C4-2B (cell line): ENCODE results near the gene METTL24.

Experiments used
- H3K27ac ChIP-seq: fragments of 450-650 bp; 2 replicates; pipeline ENCODE4 v1.5.1; 2017
- ZFX ChIP-seq: fragments of 450-650 bp; IDR thresholded peaks from 2 replicates; pipeline ENCODE4 v1.6.1; 2017
- TF ChIP-seq, protein P1 (sequence below): fragments of 450-650 bp; conservative IDR thresholded peaks from 2 replicates; pipeline ENCODE4 v1.5.1; 2017; ENCODE audit warnings: mild to moderate bottlenecking

Gene METTL24

GRCh38 chr6:110359556-110359955 lies 1.4 kb upstream of the METTL24 start:
- TF ChIP-seq, protein P1, sequence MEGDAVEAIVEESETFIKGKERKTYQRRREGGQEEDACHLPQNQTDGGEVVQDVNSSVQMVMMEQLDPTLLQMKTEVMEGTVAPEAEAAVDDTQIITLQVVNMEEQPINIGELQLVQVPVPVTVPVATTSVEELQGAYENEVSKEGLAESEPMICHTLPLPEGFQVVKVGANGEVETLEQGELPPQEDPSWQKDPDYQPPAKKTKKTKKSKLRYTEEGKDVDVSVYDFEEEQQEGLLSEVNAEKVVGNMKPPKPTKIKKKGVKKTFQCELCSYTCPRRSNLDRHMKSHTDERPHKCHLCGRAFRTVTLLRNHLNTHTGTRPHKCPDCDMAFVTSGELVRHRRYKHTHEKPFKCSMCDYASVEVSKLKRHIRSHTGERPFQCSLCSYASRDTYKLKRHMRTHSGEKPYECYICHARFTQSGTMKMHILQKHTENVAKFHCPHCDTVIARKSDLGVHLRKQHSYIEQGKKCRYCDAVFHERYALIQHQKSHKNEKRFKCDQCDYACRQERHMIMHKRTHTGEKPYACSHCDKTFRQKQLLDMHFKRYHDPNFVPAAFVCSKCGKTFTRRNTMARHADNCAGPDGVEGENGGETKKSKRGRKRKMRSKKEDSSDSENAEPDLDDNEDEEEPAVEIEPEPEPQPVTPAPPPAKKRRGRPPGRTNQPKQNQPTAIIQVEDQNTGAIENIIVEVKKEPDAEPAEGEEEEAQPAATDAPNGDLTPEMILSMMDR = no peak
- TF ChIP-seq ZFX = no peak

DNA sequence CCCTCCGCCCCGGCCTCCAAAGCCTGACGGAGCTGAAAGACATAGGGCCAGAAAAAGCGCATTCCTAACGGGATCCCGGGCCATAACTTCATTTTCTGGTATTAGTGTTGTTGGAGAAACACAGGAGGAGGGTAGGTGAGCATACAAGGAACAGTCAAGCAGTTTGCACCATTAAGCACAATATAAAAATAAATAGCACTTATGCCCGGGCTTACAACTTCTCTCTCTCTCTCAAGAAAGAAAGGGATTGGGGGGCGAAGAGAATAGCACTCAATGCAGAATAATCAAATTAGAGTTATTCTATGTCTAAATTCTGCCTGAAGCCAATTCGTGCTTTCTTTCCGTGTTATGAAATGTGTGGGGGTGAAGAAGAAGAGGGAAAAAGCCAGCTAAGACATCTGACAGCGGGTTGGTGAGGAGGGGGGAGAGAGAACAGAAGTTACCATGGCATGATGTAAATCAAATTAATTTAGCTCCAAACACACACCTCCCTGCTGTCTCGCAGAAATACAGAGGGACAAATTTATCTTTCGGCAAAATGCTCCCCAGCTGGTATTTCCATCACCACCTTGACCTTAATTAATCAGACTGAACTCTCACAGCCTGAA lies 508 bp upstream of the METTL24 start:
- no peak overlapping the region for H3K27ac ChIP-seq
- TF ChIP-seq ZFX = no peak
- TF ChIP-seq, protein P1 = no peak

More at GRCh38 chr6:110359556-110359955, 1.4 kb upstream of the METTL24 start:
- no peak overlapping the region for H3K27ac ChIP-seq

DNA sequence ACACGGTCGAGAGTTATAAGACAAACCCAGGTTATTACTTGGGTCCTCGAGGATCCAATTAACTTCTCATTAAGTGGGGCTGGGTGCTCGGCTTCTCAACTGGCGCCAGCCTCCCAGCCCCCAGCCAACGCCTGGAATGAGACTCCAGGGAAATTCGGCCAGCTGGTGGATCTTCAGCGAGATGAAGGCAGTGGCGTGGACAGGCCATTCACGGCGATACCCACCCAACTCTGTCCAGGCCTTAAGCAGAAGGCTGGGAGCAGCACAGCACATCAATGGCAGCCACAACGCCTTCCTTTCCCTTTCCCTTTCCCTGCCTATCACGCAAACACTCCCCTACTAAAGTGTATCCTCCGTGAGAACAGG lies 868 bp downstream of the METTL24 start:
- no peak overlapping the region for H3K27ac ChIP-seq
- no peak for TF ChIP-seq ZFX
- TF ChIP-seq, protein P1 = no peak

DNA sequence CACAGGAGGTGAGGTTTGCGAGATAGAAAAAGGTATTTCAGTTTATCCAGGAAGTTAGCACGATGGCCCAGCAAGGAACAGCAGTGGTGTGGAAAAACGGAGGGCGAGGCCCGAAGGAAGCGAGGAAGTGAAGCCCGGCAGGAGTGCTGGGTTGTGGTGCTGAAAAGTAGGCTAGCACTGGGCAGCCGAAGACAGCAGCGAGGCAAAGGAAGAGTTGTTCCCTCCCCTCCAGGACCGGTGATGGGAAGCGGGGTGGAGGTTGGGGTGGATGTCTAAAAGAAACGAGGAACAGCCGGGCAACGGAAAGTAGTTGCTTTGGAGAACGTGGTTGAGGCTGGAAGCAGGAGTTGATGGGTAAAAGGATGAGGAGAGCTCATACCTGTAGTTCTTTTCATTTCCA lies 1.4 kb downstream of the METTL24 start:
- H3K27ac ChIP-seq = no peak overlapping the region
- no peak for TF ChIP-seq ZFX
- TF ChIP-seq, protein P1 = no peak

DNA sequence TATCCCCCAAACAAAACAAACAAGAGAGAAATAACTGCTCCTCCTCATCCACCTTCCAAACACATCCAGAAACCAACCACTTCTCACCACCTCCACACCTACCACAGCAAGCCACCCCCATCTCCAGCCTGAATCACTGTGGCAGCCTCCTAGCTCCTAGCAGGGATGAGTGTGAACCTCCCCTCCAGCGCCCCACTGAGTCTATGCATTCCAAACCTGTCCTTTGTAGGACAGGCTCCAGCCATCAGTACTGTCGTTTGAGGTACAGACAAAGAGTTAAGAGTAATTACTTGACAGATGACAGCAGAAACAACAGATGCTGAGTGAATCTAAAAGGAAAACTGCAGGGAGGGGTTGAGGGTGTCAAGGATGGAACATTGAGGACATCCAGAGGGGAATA lies 2.4 kb downstream of the METTL24 start:
- TF ChIP-seq ZFX = no peak
- TF ChIP-seq, protein P1 = no peak

GRCh38 chr6:110355022-110355421 lies 3.1 kb downstream of the METTL24 start:
- TF ChIP-seq ZFX = no peak
- TF ChIP-seq, protein P1 = no peak
- no peak overlapping the region for H3K27ac ChIP-seq

More for the DNA sequence above, 2.4 kb downstream of the METTL24 start:
- H3K27ac ChIP-seq = no peak overlapping the region

GRCh38 chr6:110354153-110354552 lies 4.0 kb downstream of the METTL24 start:
- no peak overlapping the region for H3K27ac ChIP-seq
- TF ChIP-seq, protein P1 = no peak
- TF ChIP-seq ZFX = no peak
